Testis (tissue), 2 donors: ENCODE results near the gene PTCSC3.

Experiments
- CTCF ChIP-seq, 3 experiments: fragments of 450-650 bp in 2 of 3; fragments of 200-600 bp in 1 of 3; sonication (generic) in 1 of 3; IDR thresholded peaks; one replicate each; pipeline ENCODE4 v1.5.1; 2016 to 2019; ENCODE audit warnings: antibody characterized with exemption in 3 of 3, mild to moderate bottlenecking in 2 of 3, moderate library complexity in 1 of 3
- POLR2A ChIP-seq: fragments of 450-650 bp; IDR thresholded peaks from one replicate; pipeline ENCODE4 v1.6.1; 2017; ENCODE audit warnings: antibody characterized with exemption, mild to moderate bottlenecking, moderate library complexity

- TF ChIP-seq POLR2A: no peak
- TF ChIP-seq CTCF (IDR thresholded peaks at IDR 0.05): no peak
Observed at GRCh38 chr14:36221112-36221511, 44.6 kb upstream of the PTCSC3 start.
